HCT116 (cell line): ENCODE data around the gene UBTD2.

Experiments used
- CTCF ChIP-seq, 3 experiments: fragments of 200-600 bp in 1 of 3; sonication (generic) in 1 of 3; IDR thresholded peaks in 2 of 3; conservative IDR thresholded peaks in 1 of 3; 2 replicates each; pipeline ENCODE4 v1.5.1; 2012 to 2017; ENCODE audit warnings: low read depth in 2 of 3, low read length in 2 of 3, antibody characterized with exemption in 1 of 3, borderline replicate concordance in 1 of 3, control low read depth in 1 of 3, mild to moderate bottlenecking in 1 of 3, mixed read lengths in 1 of 3, mixed run types in 1 of 3, moderate library complexity in 1 of 3; ENCODE audit not compliant: insufficient read depth in 1 of 3
- POLR2A ChIP-seq: IDR thresholded peaks from 2 replicates; pipeline ENCODE4 v1.7.0; 2011; ENCODE audit warnings: borderline replicate concordance; ENCODE audit not compliant: insufficient read depth, insufficient read length; ENCODE audit errors: extremely low read depth
- TF ChIP-seq, protein P1 (sequence below): IDR thresholded peaks from 2 replicates; pipeline ENCODE4 v1.6.1; 2012

DNA sequence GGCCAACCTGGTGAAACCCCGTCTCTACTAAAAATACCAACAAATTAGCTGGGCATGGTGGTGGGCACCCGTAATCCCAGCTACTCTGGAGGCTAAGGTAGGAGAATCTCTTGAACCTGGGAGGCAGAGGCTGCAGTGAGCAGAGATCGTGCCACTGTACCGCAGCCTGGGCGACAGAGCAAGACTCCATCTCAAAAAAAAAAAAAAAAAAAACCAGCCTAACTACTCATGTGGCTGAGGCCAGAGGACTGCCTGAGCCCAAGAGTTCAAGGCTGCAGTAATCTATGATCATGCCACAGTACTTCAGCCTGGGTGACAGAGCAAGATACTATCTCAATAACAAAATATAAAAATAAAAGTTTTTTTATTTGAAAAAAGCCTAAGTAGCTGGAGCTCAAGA lies 3.2 kb downstream of the UBTD2 start:
- TF ChIP-seq POLR2A (no peak), CTCF (IDR thresholded peaks at IDR 0.05 in 2 of 3, conservative IDR thresholded peaks at IDR 0.05 in 1 of 3; ENCODE audit: borderline replicate concordance in 1 of 3, insufficient read depth in 1 of 3, low read depth in 2 of 3, low read length in 2 of 3) (no peak)
- TF ChIP-seq, protein P1, sequence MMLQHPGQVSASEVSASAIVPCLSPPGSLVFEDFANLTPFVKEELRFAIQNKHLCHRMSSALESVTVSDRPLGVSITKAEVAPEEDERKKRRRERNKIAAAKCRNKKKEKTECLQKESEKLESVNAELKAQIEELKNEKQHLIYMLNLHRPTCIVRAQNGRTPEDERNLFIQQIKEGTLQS: no peak
